ENCODE measurements around the gene PDCD1LG2. TPM values are rescaled to one million over a fixed set of nuclear protein-coding genes. Genes with fewer than 3 reads are reported as not detected.

Gene PDCD1LG2
- total RNA-seq, 2 donors from 2014 or later: 2.2 to 2.9 TPM

DNA sequence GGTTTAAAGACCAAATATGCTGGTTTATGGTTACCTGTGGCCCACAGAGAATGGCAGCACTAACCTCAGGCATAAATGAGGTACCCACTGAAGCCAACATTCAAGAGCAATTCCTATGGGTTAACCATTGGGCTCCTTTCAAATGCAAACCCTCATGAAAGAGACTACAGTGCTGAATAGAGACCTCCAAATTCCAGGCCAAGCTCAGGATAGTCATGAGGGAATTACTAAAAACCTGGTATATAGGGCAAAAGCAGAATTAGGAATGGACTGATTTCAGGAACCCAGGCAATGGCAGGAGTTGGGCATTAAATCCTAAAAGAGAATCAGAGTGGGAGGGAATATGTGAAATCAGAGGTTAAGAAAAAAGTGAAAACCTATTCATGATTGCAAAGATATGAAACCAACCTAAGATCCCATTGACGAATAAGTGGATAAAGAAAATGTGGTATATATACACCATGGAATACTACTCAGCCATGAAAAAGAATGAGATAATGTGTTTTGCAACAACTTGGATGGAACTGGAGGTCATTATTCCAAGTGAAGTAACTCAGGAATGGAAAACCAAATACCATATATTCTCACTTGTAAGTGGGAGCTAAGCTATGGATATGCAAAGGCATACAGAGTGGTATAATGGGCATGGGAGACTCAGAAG, 51.6 kb downstream of the PDCD1LG2 start:
- no peaks in the 10 kb centered on the region for H3K36me3 ChIP-seq
- no peaks in the 10 kb centered on the region for H3K27me3 ChIP-seq
- no peak for DNase-seq (ENCODE audit: low spot score)
- no peak overlapping the region for H3K27ac ChIP-seq
- H3K4me3 ChIP-seq: no peak overlapping the region
- H3K4me1 ChIP-seq: peaks cover 0 to 20% of the 10 kb centered on the region in 2 donors
- TF ChIP-seq, protein P1, sequence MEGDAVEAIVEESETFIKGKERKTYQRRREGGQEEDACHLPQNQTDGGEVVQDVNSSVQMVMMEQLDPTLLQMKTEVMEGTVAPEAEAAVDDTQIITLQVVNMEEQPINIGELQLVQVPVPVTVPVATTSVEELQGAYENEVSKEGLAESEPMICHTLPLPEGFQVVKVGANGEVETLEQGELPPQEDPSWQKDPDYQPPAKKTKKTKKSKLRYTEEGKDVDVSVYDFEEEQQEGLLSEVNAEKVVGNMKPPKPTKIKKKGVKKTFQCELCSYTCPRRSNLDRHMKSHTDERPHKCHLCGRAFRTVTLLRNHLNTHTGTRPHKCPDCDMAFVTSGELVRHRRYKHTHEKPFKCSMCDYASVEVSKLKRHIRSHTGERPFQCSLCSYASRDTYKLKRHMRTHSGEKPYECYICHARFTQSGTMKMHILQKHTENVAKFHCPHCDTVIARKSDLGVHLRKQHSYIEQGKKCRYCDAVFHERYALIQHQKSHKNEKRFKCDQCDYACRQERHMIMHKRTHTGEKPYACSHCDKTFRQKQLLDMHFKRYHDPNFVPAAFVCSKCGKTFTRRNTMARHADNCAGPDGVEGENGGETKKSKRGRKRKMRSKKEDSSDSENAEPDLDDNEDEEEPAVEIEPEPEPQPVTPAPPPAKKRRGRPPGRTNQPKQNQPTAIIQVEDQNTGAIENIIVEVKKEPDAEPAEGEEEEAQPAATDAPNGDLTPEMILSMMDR (IDR thresholded peaks at IDR 0.05): no peak
- H3K9me3 ChIP-seq: no peaks in the 10 kb centered on the region

- Histone ChIP-seq H3K27ac (no peak overlapping the region), H3K36me3 (no peaks in the 10 kb centered on the region), H3K27me3 (no peaks in the 10 kb centered on the region), H3K4me3 (no peak overlapping the region), H3K9me3 (no peaks in the 10 kb centered on the region), H3K4me1 (peaks cover 0 to 10% of the 10 kb centered on the region in 2 donors)
- TF ChIP-seq, protein P1 (IDR thresholded peaks at IDR 0.05): no peak
- DNase-seq (ENCODE audit: low spot score): no peak
These were observed 52.6 kb downstream of the PDCD1LG2 start for GRCh38 chr9:5562806-5563416.

GRCh38 chr9:5563417-5563815, 53.1 kb downstream of the PDCD1LG2 start:
- no peak overlapping the region for H3K27ac ChIP-seq
- DNase-seq (ENCODE audit: low spot score): no peak
- H3K9me3 ChIP-seq: no peaks in the 10 kb centered on the region
- no peaks in the 10 kb centered on the region for H3K27me3 ChIP-seq
- TF ChIP-seq, protein P1 (IDR thresholded peaks at IDR 0.05): no peak
- H3K4me1 ChIP-seq: peaks cover 0 to 5% of the 10 kb centered on the region in 2 donors
- no peak overlapping the region for H3K4me3 ChIP-seq
- no peaks in the 10 kb centered on the region for H3K36me3 ChIP-seq

- H3K36me3 ChIP-seq: no peaks in the 10 kb centered on the region
- no peaks in the 10 kb centered on the region for H3K9me3 ChIP-seq
- no peak for DNase-seq (ENCODE audit: low spot score)
- no peak overlapping the region for H3K27ac ChIP-seq
- peaks cover 0 to under 1% of the 10 kb centered on the region in 2 donors for H3K4me1 ChIP-seq
- TF ChIP-seq, protein P1 (IDR thresholded peaks at IDR 0.05): no peak
- H3K4me3 ChIP-seq: no peak overlapping the region
- no peaks in the 10 kb centered on the region for H3K27me3 ChIP-seq
These were observed 53.6 kb downstream of the PDCD1LG2 start for GRCh38 chr9:5563886-5564285.

DNA sequence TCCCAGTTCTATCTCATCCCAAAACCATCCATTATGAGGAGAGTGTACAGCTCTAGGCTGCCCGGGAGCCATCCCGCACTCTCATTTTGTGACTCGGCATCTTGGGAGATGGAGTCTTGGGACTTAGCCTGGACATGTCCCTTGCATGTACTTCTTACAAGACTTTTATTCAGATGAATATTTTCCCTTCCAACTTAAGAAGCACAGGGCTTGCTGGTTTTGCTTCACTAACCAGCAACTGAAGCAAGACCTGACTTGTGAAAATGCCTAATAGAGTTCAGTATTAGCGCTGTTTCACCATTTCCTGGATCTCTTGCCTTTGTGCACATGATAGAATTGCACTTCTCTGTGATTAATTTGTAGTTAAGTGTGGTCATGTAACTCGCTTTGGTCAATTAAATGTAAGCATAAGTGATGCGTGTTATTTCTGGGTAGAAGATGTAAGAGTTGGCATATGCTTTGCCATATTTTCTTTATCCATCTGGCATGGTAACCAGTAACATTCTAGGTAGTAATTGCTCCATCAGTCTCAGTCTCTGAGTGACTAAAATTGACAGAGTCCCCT, 55.8 kb downstream of the PDCD1LG2 start:
- Histone ChIP-seq H3K27me3 (no peaks in the 10 kb centered on the region), H3K36me3 (no peaks in the 10 kb centered on the region)
- TF ChIP-seq, protein P1 (IDR thresholded peaks at IDR 0.05): no peak

More for the DNA sequence above, 55.8 kb downstream of the PDCD1LG2 start:
- Histone ChIP-seq H3K27ac (no peak overlapping the region), H3K4me3 (no peak overlapping the region), H3K4me1 (no peaks in the 10 kb centered on the region), H3K9me3 (no peaks in the 10 kb centered on the region)
- no peak for DNase-seq (ENCODE audit: low spot score)
